IPS DF 19.7 (cell line): ENCODE measurements around the gene RNU2-63P.
A peak's percentile ranks its signal among the peaks of the same experiment; 100 is the strongest.
"Not testable (repeated sequence)": the region's sequence is repeated elsewhere in the genome, so short reads cannot be mapped to it uniquely, and the experiment has no call there.

Experiments used
- DNase-seq: peaks from one replicate; pipeline ENCODE4 v3.0.0-alpha.2; 2013; ENCODE audit warnings: low read depth, low spot score

Gene RNU2-63P

GRCh38 chr2:88016086-88016959 lies at the start of gene RNU2-63P:
Gene RNU2-63P, minus strand, starts transcription at chr2:88016547.
- DNase-seq, result peak; percentile 90

- DNase-seq, result no peak
Measured at GRCh38 chr2:88061295-88061694, 44.9 kb upstream of the RNU2-63P start.

- DNase-seq, result no peak
Measured at GRCh38 chr2:88060907-88061275, 44.5 kb upstream of the RNU2-63P start.

GRCh38 chr2:88059979-88060906 lies 43.9 kb upstream of the RNU2-63P start:
- no peak for DNase-seq

- DNase-seq, result no peak
Measured at GRCh38 chr2:88058191-88058590, 41.8 kb upstream of the RNU2-63P start.

GRCh38 chr2:88057437-88057844 lies 41.1 kb upstream of the RNU2-63P start:
- DNase-seq, result no peak

- DNase-seq, result peak; percentile 63
Measured at GRCh38 chr2:88055371-88056128, 39.2 kb upstream of the RNU2-63P start, which contains the start of gene KRCC1. Gene KRCC1, minus strand, starts transcription at chr2:88055783. Its CDS starts 27,220 bp downstream, at chr2:88028563.

- no peak for DNase-seq
Measured at GRCh38 chr2:88054782-88055370, 38.5 kb upstream of the RNU2-63P start.

GRCh38 chr2:88053934-88054781 lies 37.8 kb upstream of the RNU2-63P start:
- DNase-seq, result no peak

- no peak for DNase-seq
Measured at GRCh38 chr2:88053296-88053695, 36.9 kb upstream of the RNU2-63P start.

GRCh38 chr2:88051792-88052191 lies 35.4 kb upstream of the RNU2-63P start:
- no peak for DNase-seq

- no peak for DNase-seq
Measured at GRCh38 chr2:88049622-88050021, 33.3 kb upstream of the RNU2-63P start.

- DNase-seq, result no peak
Measured at GRCh38 chr2:88048541-88048940, 32.2 kb upstream of the RNU2-63P start.

GRCh38 chr2:88045561-88045960 lies 29.2 kb upstream of the RNU2-63P start:
- DNase-seq, result not testable (repeated sequence)

GRCh38 chr2:88042476-88042875 lies 26.1 kb upstream of the RNU2-63P start:
- no peak for DNase-seq

GRCh38 chr2:88038263-88039105 lies 22.1 kb upstream of the RNU2-63P start:
- no peak for DNase-seq

- DNase-seq, result no peak
Measured at GRCh38 chr2:88036606-88037005, 20.3 kb upstream of the RNU2-63P start.

GRCh38 chr2:88036182-88036581 lies 19.8 kb upstream of the RNU2-63P start:
- no peak for DNase-seq

GRCh38 chr2:88032070-88032702 lies 15.8 kb upstream of the RNU2-63P start:
- DNase-seq, result no peak
